HG03159 (cell line): ENCODE results near the gene FGG.
"Not testable (repeated sequence)": the region's sequence is repeated elsewhere in the genome, so short reads cannot be mapped to it uniquely, and the experiment has no call there.

ENCODE experiments used
- ATAC-seq: cut with Tn5 transposase; IDR thresholded peaks from one replicate; pipeline ENCODE4 v1.9.1; 2021; ENCODE audit warnings: mild to moderate bottlenecking, moderate library complexity; ENCODE audit not compliant: unreplicated experiment

Gene FGG

GRCh38 chr4:154611833-154612232 lies 623 bp downstream of the FGG start:
- no peak for ATAC-seq

- no peak for ATAC-seq
These were observed 1.9 kb downstream of the FGG start for GRCh38 chr4:154610582-154610981.

GRCh38 chr4:154609532-154609931 lies 2.9 kb downstream of the FGG start:
- no peak for ATAC-seq

- no peak for ATAC-seq
These were observed 3.8 kb downstream of the FGG start for GRCh38 chr4:154608361-154609252.

GRCh38 chr4:154606728-154607723 lies 5.4 kb downstream of the FGG start:
- no peak for ATAC-seq

- no peak for ATAC-seq
These were observed 7.7 kb downstream of the FGG start for GRCh38 chr4:154604696-154605200.

GRCh38 chr4:154603033-154603943 lies 9.2 kb downstream of the FGG start:
- ATAC-seq: no peak

- no peak for ATAC-seq
These were observed 9.9 kb downstream of the FGG start for GRCh38 chr4:154602404-154603020.

GRCh38 chr4:154597798-154598774 lies 14.4 kb downstream of the FGG start:
- ATAC-seq: no peak

GRCh38 chr4:154597281-154597680 lies 15.2 kb downstream of the FGG start:
- ATAC-seq: not testable (repeated sequence)

- no peak for ATAC-seq
These were observed 16.6 kb downstream of the FGG start for GRCh38 chr4:154595807-154596206.

GRCh38 chr4:154594343-154594742 lies 18.1 kb downstream of the FGG start:
- not testable (repeated sequence) for ATAC-seq

- ATAC-seq: no peak
These were observed 18.6 kb downstream of the FGG start for GRCh38 chr4:154593868-154594267.

GRCh38 chr4:154591890-154592289 lies 20.6 kb downstream of the FGG start:
- ATAC-seq: no peak

- no peak for ATAC-seq
These were observed 22.0 kb downstream of the FGG start, which contains the start of gene FGA for GRCh38 chr4:154590329-154591006. TSS of gene FGA (minus strand) at chr4:154590742. CDS start at chr4:154590687, 55 bp downstream.

GRCh38 chr4:154589296-154590197 lies 22.9 kb downstream of the FGG start:
- ATAC-seq: no peak

GRCh38 chr4:154588198-154588597 lies 24.3 kb downstream of the FGG start:
- no peak for ATAC-seq
